GM19328 (cell line): ENCODE data around the gene TIMM29.
"Not testable (repeated sequence)": the region's sequence is repeated elsewhere in the genome, so short reads cannot be mapped to it uniquely, and the experiment has no call there.

Experiments used
- ATAC-seq: cut with Tn5 transposase; IDR thresholded peaks from one replicate; pipeline ENCODE4 v1.9.1; 2021; ENCODE audit warnings: mild to moderate bottlenecking, moderate library complexity; ENCODE audit not compliant: unreplicated experiment

TIMM29 gene

DNA sequence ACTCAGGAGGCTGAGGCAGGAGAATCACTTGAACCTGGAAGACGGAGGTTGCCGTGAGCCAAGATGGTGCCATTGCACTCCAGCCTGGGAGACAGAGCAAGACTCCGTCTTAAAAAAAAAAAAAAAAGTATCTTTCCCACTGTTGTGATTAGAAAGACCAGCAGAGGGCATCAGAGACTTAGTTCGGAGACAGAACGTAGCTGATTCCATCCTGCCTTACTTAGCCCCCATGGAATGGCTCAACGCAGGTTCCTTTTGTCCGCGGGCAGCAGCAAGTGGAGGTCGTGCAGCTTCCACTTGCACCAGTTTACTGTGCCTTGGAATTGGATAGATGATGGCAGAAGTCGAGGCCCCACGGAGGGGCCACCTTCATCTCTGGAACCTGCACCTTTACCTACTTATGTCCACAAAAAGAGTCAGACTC lies 8.1 kb downstream of the TIMM29 start:
- ATAC-seq = no peak

DNA sequence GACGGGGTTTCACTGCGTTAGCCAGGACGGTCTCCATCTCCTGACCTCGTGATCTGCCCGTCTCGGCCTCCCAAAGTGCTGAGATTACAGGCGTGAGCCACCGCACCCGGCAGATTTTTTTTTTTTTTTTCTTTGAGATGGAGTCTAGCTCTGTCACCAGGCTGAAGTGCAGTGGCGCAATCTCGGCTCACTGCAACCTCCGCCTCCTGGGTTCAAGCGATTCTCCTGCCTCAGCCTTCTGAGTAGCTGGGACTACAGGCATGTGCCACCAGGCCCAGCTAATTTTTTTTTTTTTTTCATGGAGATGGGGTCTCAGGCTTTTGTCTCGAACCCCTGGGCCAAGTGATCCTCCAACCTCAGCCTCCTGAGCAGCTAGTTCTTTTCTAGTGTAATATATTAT lies 13.0 kb downstream of the TIMM29 start:
- ATAC-seq = not testable (repeated sequence)

DNA sequence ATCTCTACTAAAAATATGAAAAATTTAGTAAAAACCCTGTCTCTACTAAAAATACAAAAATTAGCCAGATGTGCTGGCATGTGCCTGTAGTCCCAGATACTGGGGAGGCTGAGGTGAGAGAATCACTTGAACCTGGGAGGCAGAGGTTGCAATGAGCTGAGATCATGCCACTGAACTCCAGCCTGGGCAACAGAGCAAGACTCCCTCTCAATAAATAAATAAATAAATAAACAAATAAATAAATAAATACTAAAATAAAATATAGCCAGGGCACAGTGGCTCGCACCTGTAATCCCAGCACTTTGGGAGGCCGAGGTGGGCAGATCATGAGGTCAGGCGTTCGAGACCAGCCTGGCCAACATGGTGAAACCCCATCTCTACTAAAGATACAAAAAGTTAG lies 14.8 kb downstream of the TIMM29 start:
- not testable (repeated sequence) for ATAC-seq

DNA sequence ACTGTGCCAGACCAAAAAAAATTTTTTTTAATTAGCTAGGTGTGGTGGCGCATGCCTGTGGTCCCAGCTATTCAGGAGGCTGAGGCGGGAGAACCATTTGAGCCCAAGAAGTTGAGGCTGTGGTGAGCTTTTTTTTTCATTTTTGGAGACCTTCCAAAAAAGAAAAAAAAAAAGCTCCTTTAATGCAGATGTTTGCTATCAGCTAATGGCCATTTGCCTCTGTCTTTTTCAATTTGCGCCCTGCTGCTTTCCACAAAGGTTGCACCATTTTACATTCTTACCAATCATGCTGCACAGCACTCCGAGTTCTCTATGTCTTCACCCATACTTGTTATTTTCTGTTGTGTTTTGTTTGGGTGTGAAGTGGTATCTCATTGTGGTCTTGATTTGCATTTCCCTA lies 16.7 kb downstream of the TIMM29 start:
- ATAC-seq = no peak

DNA sequence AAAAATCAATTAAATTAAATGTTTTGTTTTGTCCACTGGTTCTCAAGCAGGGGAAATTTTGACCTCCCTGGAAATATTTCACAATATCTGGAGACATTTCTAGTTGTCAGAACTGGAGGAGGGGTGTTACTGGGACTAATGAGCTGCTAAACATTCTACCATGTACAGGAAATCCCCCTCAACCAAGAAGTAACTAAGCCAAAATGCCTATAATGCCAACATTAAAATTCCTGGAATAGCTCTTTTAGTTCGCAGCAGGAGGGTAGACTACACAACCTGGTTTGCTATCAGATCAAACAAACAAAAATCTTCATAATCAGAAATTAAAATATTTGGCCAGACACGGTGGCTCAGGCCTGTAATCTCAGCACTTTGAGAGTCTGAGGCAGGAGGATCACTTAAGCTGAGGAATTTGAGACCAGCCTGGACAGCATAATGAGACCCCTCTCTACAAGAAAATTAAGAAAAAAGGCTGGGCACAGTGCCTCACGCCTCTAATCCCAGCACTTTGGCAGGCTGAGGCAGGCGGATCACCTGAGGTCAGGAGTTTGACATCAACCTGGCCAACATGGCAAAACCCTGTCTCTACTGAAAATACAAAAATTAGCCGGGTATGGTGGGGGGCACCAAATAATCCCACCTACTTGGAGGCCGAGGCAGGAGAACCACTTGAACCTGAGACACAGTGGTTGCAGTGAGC lies 18.5 kb downstream of the TIMM29 start:
- no peak for ATAC-seq

DNA sequence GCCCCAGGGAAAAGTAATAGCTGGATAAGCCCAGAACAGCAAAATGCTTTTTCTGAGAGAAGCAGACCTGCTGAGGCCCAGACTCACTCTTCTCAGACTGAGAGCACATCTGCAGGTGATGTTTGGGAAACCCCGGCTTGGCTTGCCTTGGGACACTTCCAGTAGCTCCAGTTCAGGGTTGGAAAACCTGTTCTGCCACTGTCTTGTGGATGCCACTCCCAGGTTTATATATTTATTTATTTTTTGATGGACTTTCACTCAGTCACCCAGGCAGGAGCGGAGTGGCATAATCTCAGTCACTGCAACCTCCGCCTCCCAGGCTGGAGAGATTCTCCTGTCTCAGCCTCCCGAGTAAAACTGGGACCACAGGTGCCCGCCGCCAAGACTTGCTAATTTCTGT lies 24.2 kb downstream of the TIMM29 start:
- ATAC-seq = no peak

DNA sequence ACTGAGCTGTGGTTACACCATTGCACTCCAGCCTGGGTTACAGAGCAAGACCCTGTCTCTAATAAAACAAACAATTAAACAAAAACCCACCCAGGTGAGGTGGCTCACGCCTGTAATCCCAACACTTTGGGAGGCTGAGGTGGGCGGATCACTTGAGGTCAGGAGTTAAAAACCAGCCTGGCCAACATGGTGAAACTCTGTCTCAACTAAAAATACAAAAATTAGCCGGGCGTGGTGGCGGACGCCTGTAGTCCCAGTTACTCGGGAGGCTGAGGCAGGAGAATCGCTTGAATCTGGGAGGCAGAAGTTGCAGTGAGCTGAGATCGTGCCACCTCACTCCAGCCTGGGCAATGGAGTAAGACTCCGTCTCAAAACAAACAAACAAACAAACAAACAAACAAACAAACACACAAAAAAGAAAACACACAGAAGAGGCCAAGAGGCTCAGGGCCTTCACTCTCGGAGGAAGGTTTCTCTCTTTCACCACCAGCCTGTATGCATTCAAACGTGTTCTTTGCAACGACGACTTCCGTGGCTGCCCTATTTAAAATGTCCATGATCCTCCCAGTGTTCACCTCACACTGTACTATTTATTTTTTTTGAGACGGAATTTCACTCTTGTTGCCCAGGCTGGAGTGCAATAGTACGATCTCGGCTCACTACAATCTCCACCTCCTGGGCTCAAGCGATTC lies 30.8 kb downstream of the TIMM29 start:
- ATAC-seq = not testable (repeated sequence)

DNA sequence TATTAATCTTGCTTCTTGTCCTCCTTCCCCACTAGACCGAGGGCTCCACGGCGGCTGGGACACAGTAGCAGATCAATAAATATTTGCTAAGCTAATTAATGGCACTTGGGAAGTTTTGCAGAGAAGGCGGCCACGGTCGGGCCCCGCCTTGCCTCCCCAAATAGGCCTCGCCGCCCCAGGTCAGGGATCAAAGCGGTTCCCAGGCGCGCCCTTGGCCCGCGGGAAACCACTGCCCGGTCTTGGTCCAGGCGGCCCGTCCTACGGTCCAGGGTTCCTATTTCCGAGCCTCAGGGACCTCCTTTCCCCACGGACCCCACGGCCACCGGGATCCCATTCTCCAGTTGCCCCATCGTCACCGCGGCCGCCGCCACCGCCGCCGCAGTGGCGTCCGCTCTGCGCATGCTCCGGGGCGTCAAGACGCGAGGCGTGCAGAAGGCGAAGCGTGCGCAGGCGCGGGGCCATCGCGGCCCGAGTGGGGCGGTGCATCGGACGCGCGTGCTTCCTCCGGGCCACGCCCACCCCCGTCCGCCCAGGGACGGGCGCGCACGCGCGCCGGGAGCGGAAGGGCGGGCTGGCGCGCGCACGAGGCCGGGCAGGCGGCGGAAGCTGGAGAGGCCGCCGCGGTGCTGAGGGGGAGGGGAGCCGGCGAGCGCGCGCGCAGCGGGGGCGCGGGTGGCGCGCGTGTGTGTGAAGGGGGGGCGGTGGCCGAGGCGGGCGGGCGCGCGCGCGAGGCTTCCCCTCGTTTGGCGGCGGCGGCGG lies 31.9 kb downstream of the TIMM29 start, which contains the start of gene SMARCA4:
SMARCA4 (plus strand) TSS at position 717 of the 759 bp plus-strand sequence. CDS start 23,122 bp downstream, outside the sequence.
- ATAC-seq = peak; percentile 79

DNA sequence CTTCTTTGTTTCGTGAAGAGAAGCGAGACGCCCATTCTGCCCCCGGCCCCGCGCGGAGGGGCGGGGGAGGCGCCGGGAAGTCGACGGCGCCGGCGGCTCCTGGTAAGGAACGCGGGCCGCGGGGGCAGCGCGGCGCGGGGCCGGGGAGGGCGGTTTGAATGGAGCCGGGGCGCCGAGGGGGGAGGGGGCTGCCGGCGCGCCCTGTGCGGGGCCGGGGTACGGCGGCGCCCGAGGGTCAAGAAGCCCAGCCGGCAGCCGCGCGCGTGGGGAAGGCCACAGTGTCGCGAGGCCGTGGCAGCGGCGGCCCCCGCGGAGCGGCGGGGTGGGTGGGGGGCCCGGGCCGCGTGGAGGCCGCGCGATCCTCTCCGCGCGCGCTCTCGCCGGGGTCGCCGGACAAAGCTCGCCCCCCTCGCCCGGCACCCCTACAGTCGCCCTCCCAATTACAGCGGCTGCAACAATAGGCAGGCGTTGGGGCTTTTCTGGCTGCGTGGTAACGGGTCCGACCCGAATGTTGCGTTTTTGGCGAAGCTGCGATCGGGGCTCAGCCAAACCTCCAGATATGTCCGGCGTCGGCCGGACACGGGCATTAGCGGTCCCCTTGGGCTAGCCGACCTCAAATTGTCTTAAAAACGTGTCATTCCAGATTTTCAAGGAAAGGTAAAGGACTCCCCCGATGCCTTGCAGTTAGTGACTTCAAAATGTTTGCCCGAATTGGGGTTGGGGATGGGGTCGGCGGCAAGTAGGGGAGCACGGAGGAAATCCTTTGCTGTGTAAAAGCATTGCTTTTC lies 32.7 kb downstream of the TIMM29 start:
- ATAC-seq = peak; percentile 40

DNA sequence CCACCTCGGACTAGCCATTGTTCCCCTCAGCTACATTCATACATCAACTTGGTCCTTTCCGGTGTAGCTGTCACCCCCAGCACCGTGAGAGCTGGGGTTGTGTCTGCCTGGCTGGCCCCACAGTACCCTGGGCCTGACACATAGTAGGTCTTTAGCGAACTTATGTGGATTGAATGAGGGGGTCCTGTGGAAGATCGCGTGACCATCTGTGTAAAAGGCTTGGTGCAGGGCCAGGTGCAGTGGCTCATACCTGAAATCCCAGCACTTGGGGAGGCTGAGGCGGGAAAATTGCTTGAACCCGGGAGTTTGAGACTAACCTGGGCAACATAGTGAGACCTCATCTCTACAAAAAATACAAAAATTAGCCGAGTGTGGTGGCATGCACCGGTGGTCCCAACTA lies 34.3 kb downstream of the TIMM29 start:
- no peak for ATAC-seq

DNA sequence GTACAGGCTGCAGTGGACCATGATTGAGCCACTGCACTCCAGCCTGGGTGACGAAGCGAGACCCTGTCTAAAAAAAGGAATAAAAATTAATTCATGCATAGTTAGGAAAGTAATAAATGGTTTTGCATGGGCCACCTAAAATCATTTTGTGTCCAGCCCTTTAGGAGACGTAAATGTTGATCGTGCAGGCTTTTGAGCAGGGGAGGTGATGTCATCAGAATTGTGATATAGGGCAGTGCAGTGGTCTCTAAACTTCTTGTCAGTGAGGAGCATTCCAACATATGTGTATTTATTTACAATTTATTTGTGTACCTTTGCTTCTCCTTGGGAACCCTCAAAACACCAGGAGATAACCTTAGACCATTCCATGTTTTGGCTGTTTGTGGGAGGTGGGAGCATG lies 35.3 kb downstream of the TIMM29 start:
- ATAC-seq = no peak

DNA sequence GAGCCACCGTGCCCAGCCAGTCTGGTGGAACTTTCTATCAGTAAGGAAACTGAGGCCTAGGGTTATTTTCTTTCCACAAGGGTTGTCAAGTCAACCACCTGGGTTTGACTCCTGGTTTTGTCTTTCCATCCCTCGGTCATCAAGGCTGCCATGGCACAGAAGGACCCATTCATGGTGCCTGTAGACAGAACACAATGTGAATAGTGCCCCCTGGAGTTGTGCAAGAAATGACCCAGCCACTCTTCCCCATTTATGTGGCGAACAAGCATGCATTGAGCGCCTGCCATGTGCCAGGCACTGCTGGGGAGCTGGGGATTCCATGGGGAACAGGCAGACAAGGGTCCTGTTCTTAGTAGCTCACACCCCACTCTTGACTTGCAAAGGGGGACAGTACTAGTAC lies 36.3 kb downstream of the TIMM29 start:
- no peak for ATAC-seq

DNA sequence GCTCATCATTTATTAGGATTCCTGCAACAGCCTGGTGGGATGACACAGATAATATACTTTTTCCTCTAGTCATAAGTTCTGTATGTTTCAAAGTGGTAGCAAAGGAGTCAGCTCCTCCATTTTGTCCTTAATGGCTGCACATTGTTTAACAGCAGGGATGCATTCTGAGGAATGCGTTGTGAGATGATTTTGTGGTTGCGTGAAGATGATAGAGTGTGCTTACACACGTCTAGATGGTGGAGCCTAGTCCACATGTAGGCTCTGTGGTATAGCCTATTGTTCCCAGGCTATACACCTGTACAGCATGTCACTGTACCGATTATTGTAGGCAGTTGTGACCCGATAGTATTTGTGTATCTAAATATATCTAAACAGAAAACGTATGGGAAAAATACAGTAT lies 36.8 kb downstream of the TIMM29 start:
- ATAC-seq = no peak

DNA sequence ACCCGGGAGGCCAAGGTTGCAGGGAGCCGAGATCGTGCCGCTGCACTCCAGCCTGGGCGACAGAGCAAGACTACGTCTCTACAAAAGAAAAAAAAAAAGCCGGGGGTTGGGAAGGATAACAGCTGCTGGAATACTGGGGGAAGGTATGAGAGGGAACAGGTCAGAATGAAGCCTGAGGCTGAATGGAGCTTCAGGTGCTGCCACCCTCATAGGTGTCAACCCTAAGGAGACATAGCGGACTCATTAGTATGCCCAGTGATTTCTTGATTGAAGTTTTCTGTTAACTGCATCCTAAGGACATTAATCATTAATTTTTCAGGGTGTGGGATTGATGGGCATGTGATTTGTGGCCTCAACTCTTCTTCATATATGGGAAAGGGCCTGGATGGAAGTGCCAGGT lies 38.2 kb downstream of the TIMM29 start:
- no peak for ATAC-seq

DNA sequence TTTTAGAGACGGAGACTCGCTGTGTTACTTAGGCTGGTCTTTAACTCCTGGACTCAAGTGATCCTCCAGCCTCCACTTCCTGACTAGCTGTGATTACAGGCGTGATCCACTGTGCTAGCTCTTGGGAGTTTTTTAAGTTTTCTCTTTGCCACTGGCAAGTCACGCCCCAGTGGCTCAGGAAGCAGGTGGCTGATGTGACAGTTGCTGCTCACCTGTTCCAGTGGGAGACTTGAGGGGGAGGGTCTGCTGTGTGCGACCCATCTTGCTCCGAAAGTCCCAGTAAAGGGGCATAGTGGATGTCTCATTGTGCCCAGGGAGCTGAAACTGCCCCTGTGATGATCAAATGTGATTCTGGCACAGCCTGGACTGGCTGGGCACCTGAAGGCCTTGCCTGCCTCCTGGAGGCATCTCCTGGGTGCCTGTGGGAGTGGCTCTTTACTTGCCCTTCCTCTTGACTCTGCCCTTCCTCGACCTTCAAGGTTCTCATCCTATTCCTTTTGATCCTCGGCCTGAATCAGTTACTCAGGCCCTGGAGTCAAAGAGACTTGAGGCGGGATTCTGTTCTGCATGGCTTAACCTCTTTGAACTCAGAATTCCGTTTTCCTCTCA lies 40.0 kb downstream of the TIMM29 start:
- ATAC-seq = no peak

DNA sequence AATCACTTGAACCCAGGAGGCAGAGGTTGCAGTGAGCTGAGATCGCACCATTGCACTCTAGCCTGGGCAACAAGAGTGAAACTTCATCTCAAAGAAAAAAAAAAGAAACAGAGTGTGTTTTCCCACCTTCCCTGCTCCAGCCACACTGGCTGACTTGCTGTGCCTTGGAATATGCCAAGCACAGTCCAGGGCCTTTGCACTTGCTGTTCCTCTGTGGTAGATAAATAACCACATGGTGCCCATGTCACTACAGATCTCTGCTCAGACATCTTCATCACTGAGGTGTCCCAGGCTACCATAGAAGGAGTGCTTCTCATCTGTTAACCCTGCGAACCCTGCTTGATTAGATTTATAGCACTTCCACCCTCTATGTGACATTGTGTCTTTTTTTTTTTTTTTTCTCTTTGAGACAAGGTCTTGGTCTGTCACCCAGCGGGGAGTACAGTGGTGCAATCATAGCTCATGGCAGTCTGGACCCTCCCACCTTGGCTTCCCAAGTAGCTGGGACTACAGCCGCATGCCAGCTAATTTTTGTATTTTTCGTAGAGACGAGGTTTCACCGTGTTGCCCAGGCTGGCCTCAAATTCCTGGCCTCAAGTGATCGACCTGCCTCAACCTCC lies 42.6 kb downstream of the TIMM29 start:
- no peak for ATAC-seq

DNA sequence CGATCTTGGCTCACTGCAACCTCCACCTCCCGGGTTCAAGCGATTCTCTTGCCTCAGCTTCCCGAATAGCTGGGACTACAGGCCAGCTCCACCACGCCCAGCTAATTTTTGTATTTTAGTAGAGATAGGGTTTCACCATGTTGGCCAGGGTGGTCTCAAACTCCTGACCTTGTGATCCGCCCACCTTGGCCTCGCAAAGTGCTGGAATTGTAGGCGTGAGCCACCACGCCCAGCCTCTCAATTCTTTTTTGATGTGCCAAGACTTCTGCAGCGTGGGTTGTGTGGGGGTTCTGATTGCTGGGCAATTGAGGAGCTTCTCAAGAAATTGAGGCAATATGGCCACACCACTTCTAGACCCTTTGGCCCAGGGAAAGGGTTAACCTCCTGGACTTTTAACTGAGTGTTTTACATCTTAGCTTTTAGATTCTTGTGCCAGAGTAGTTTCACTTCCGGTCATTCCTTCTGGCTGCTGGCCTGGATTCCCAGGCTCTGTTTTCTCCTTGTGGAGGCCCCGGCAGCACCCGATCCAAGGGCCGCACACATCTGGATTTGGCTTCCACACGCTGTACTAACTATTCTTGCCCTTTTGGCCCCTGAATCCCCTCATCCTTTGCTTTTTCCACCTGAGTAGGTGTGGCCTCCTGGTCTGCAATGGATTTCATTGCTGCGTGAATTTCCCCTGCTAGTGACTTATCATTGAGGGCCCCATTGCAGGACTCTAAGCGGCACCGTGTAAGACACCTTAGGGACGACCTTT lies 46.9 kb downstream of the TIMM29 start:
- ATAC-seq = no peak

DNA sequence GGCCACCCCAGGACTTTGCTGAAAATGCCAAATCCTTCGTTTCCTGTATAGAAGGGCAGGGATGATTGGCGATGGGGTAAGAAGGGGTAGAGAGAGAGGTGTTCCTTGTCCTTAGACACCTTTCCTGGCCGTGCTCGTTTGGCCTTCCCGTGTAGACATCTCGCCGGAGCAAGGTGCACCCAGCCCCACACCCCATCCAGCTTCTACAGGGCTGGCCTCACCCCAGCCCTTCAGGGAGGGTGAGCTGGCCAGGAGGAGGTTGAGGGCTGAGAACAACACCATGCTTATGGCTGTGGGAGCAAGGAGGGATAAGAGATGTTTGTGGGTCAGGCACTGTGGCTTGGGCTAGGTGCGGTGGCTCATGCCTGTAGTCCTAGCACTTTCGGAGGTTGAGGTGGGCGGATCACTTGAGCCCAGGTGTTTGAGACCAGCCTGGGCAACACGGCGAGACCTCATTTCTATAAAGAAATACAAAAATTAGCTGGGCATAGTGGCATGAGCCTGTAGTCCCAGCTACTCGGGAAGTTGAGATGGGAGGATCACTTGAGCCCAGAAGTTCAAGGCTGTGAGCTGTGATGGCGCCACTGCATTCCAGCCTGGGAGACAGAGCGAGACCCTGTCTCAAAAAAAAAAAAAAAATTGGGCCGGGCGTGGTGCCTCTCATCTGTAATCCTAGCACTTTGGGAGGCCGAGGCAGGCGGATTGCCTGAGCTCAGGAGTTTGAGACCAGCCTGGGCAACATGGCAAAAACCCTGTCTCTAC lies 47.7 kb downstream of the TIMM29 start:
- no peak for ATAC-seq

DNA sequence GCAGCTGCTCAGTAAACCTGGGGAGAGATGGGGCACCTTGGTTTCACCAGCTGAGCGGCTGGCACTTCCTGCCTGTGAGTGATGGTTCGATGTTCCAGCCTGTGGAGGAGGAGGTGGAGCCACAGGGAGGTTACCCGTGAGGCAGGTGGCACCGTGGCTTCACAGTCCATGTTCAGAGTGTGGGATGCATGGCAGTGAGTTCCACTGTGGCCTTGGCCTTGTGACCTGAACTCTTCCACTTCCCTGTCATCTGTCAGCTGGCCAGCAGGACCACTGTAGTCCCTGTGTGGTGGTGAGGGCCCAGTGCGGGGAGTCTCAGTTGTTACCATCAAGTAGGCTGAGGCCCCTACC lies 49.1 kb downstream of the TIMM29 start:
- no peak for ATAC-seq
